ENCODE data around the gene CLOCK. TPM values are rescaled to one million over a fixed set of nuclear protein-coding genes. Genes with fewer than 3 reads are reported as not detected.

CLOCK gene
- total and polyA plus RNA-seq, 2 of the 13 experiments (the other 11 are each of a cell fraction or from before 2014, with no cell fraction given): 8.8 to 13.5 TPM

- 0 out of 2 replicates have a peak, but pooled peaks have one; percentile 42 for TF ChIP-seq ZNF878 (CRISPR knock-in tag; IDR thresholded peaks at IDR 0.05)
Measured at GRCh38 chr4:55396308-55397125, 150.2 kb downstream of the CLOCK start (continued).

GRCh38 chr4:55395529-55396307 lies 151.0 kb downstream of the CLOCK start, which contains the start of gene TMEM165:
Gene TMEM165 (plus strand): TSS chr4:55395957. CDS start chr4:55396190, 233 bp downstream.
- CTCF ChIA-PET (ENCODE audit: low intra/inter-chr PET ratio, low total read pairs): no interaction called here
- in situ Hi-C loops (cut with HindIII; ENCODE audit: extremely low pct_ligation_motif_present, low pct_unique_long_range_greater_than_20kb): loop anchor here (25.0 kb wide), 1 partner anchor 467 kb away; the partner anchor contains the start of gene EXOC1
- H3K9me3 ChIP-seq (ENCODE audit: low read length): no peaks in the 10 kb centered on the region
- ATAC-seq (peak; percentile 98), FAIRE-seq (no peak), DNase-seq (ENCODE audit: low spot score) (peak; percentile 77)
- no peaks in the 10 kb centered on the region; a peak in 1 of 5 replicates for H3K27me3 ChIP-seq (ENCODE audit: control insufficient read depth in 1 of 2, insufficient read depth in 2 of 2, low read length in 2 of 2)
- H3K4me2 ChIP-seq (ENCODE audit: low read depth, low read length): peak within 1 kb of the TSS; percentile 77
- H3K4me1 ChIP-seq (ENCODE audit: insufficient read depth, low read length): peaks cover 52% of the 10 kb centered on the region
- H3K27ac ChIP-seq (ENCODE audit: extremely low read length, insufficient read depth, low read length): peak within 1 kb of the TSS; percentile 80
- peak within 1 kb of the TSS; percentile 84 for H3K9ac ChIP-seq (ENCODE audit: insufficient read depth, low read depth, low read length)
- peak within 1 kb of the TSS; percentile 84 to 98 (median 91) for H3K4me3 ChIP-seq (replicated peaks in 1 of 3; ENCODE audit: insufficient read depth in 1 of 3, low read depth in 2 of 3, low read length in 3 of 3)
- intact Hi-C loops (cut with micrococcal nuclease; ENCODE audit: unreplicated experiment): loop anchor here (2.0 to 5.0 kb wide), 2 partner anchors 37 to 49 kb away; partner anchors contain the start of gene SRD5A3
- 2% methylated on average over 19 of the region's 95 CpGs for WGBS (ENCODE audit: low lambda C conversion rate)
- H4K20me1 ChIP-seq (ENCODE audit: insufficient read depth, low read length): peaks cover 20% of the 10 kb centered on the region
- peak within 1 kb of the TSS; percentile 83 for H2AFZ ChIP-seq (ENCODE audit: low read length)
- POLR2A ChIA-PET: interaction anchor here (0.6 to 2.8 kb wide), 7 partner anchors 9 to 458 kb away, joined by 4 to 21 read pairs (median 8); partner anchors contain the start of genes CLOCK and SRD5A3
- BruUV-seq (replicated peaks): no TSS peak
- H3K36me3 ChIP-seq (replicated peaks in 1 of 2; ENCODE audit: control insufficient read depth in 1 of 2, insufficient read depth in 2 of 2, low read length in 2 of 2): peaks cover 0 to 6% of the 10 kb centered on the region in 2 experiments; a peak in 1 of 5 replicates
- peaks cover 38% of the 10 kb centered on the region for H3K79me2 ChIP-seq (ENCODE audit: insufficient read depth, low read length)
- TF ChIP-seq MEIS1 (CRISPR knock-in tag; IDR thresholded peaks at IDR 0.05; ENCODE audit: borderline replicate concordance) (peak; percentile 42; the same call in 1 of the 2 replicates), ZNF547 (CRISPR knock-in tag; IDR thresholded peaks at IDR 0.05) (peak; percentile 84; the same call in 1 of the 2 replicates), SNAI1 (CRISPR knock-in tag; IDR thresholded peaks at IDR 0.05; ENCODE audit: borderline replicate concordance) (peak; percentile 94), ZNF891 (CRISPR knock-in tag; IDR thresholded peaks at IDR 0.05) (peak; percentile 17; the same call in 1 of the 2 replicates), ETV6 (CRISPR knock-in tag; conservative IDR thresholded peaks at IDR 0.05) (peak; percentile 28), REST (IDR thresholded peaks at IDR 0.05; ENCODE audit: borderline replicate concordance in 1 of 2, low read depth in 1 of 2, low read length in 2 of 2) (peak in 1 of 2 experiments; percentile 60; a peak in 1 of 4 replicates), SNAPC4 (CRISPR knock-in tag; IDR thresholded peaks at IDR 0.05) (peak; percentile 82), NFYB (CRISPR knock-in tag; IDR thresholded peaks at IDR 0.05) (peak; percentile 89), HOXA3 (CRISPR knock-in tag; IDR thresholded peaks at IDR 0.05) (peak; percentile 93)
